Liver (tissue), 9 donors: Measurements from ENCODE around the gene TPD52L2. TPM values are rescaled to one million over a fixed set of nuclear protein-coding genes. Genes with fewer than 3 reads are reported as not detected.

ENCODE experiments used
- DNase-seq: peaks from one replicate; pipeline ENCODE4 v3.0.0-alpha.2; 2017; ENCODE audit warnings: low spot score
- H3K27ac ChIP-seq, 2 donors: one replicate each; pipeline ENCODE4 v1.7.0; 2013; ENCODE audit warnings: inconsistent platforms in 2 of 2, low read length in 2 of 2, control low read depth in 1 of 2, low read depth in 1 of 2, mild to moderate bottlenecking in 1 of 2
- H3K27me3 ChIP-seq, 4 donors: one replicate each; pipeline versions ENCODE4 v1.6.1 to v1.7.0; 2013; ENCODE audit warnings: low read length in 3 of 4, inconsistent platforms in 1 of 4, mild to moderate bottlenecking in 1 of 4, moderate library complexity in 1 of 4; ENCODE audit not compliant: control insufficient read depth in 4 of 4, insufficient read depth in 4 of 4
- H3K36me3 ChIP-seq, 4 donors: one replicate each; pipeline versions ENCODE4 v1.6.1 to v1.7.0; 2013; ENCODE audit warnings: low read length in 3 of 4, mild to moderate bottlenecking in 3 of 4, low read depth in 1 of 4, moderate library complexity in 1 of 4; ENCODE audit not compliant: control insufficient read depth in 4 of 4, insufficient read depth in 3 of 4
- H3K4me1 ChIP-seq, 4 donors: one replicate each; pipeline versions ENCODE4 v1.6.1 to v1.7.0; 2013; ENCODE audit warnings: low read length in 3 of 4, mild to moderate bottlenecking in 3 of 4, moderate library complexity in 1 of 4; ENCODE audit not compliant: control insufficient read depth in 4 of 4, insufficient read depth in 4 of 4
- H3K4me3 ChIP-seq, 3 donors: one replicate each; pipeline versions ENCODE4 v1.6.1 to v1.7.0; 2013; ENCODE audit warnings: low read length in 3 of 3, control low read depth in 1 of 3, low read depth in 1 of 3, mild to moderate bottlenecking in 1 of 3
- H3K9ac ChIP-seq, 2 donors: one replicate each; pipeline ENCODE4 v1.7.0; 2013; ENCODE audit warnings: low read length in 2 of 2, mild to moderate bottlenecking in 2 of 2, moderate library complexity in 2 of 2, control low read depth in 1 of 2, low read depth in 1 of 2
- H3K9me3 ChIP-seq, 4 donors: one replicate each; pipeline versions ENCODE4 v1.6.1 to v1.7.0; 2013; ENCODE audit warnings: low read length in 3 of 4; ENCODE audit not compliant: control insufficient read depth in 4 of 4
- ATF3 ChIP-seq: IDR thresholded peaks from 2 replicates; pipeline ENCODE4 v1.6.1; 2016; ENCODE audit warnings: antibody characterized with exemption
- CTCF ChIP-seq: fragments of 150-350 bp; IDR thresholded peaks from 2 replicates; pipeline ENCODE4 v1.5.1; 2017; ENCODE audit warnings: improper control_type of control experiment, low read depth, low read length; ENCODE audit not compliant: missing input control
- EGR1 ChIP-seq, 2 donors: IDR thresholded peaks; 2 replicates each; pipeline ENCODE4 v1.6.1; 2016 to 2018; ENCODE audit warnings: antibody characterized with exemption in 2 of 2, low read depth in 2 of 2
- FOXA1 ChIP-seq: IDR thresholded peaks from 2 replicates; pipeline ENCODE4 v1.6.1; 2016; ENCODE audit warnings: antibody characterized with exemption
- FOXA2 ChIP-seq: IDR thresholded peaks from 2 replicates; pipeline ENCODE4 v1.6.1; 2016; ENCODE audit warnings: antibody characterized with exemption
- GABPA ChIP-seq, 2 donors: IDR thresholded peaks in 1 of 2; conservative IDR thresholded peaks in 1 of 2; 2 replicates each; pipeline ENCODE4 v1.6.1; 2016; ENCODE audit warnings: antibody characterized with exemption in 2 of 2, mild to moderate bottlenecking in 1 of 2, moderate library complexity in 1 of 2
- HNF4A ChIP-seq, 2 donors: conservative IDR thresholded peaks; 2 replicates each; pipeline ENCODE4 v1.6.1; 2016; ENCODE audit warnings: antibody characterized with exemption in 2 of 2, mild to moderate bottlenecking in 2 of 2
- HNF4G ChIP-seq: IDR thresholded peaks from 2 replicates; pipeline ENCODE4 v1.6.1; 2016; ENCODE audit warnings: antibody characterized with exemption
- JUND ChIP-seq, 2 donors: IDR thresholded peaks; 2 replicates each; pipeline ENCODE4 v1.6.1; 2016; ENCODE audit warnings: antibody characterized with exemption in 2 of 2
- MAX ChIP-seq: IDR thresholded peaks from 2 replicates; pipeline ENCODE4 v1.6.1; 2016; ENCODE audit warnings: antibody characterized with exemption
- NR2F2 ChIP-seq: IDR thresholded peaks from 2 replicates; pipeline ENCODE4 v1.6.1; 2016; ENCODE audit warnings: antibody characterized with exemption
- RAD21 ChIP-seq, 2 donors: IDR thresholded peaks; 2 replicates each; pipeline ENCODE4 v1.6.1; 2016; ENCODE audit warnings: antibody characterized with exemption in 2 of 2, mild to moderate bottlenecking in 2 of 2
- REST ChIP-seq: IDR thresholded peaks from 2 replicates; pipeline ENCODE4 v1.6.1; 2016; ENCODE audit warnings: antibody characterized with exemption, mild to moderate bottlenecking
- RXRA ChIP-seq, 2 donors: IDR thresholded peaks; 2 replicates each; pipeline ENCODE4 v1.6.1; 2017 to 2018; ENCODE audit warnings: antibody characterized with exemption in 2 of 2, mild to moderate bottlenecking in 1 of 2
- SP1 ChIP-seq: IDR thresholded peaks from 2 replicates; pipeline ENCODE4 v1.6.1; 2018; ENCODE audit warnings: antibody characterized with exemption, mild to moderate bottlenecking
- TAF1 ChIP-seq: conservative IDR thresholded peaks from 2 replicates; pipeline ENCODE4 v1.6.1; 2016; ENCODE audit warnings: antibody characterized with exemption, mild to moderate bottlenecking
- YY1 ChIP-seq: IDR thresholded peaks from 2 replicates; pipeline ENCODE4 v1.6.1; 2016; ENCODE audit warnings: antibody characterized with exemption, mild to moderate bottlenecking
- ZBTB33 ChIP-seq: IDR thresholded peaks from 2 replicates; pipeline ENCODE4 v1.6.1; 2016; ENCODE audit warnings: antibody characterized with exemption
- WGBS: extraction: QIAGEN DNeasy Blood & Tissue Kit; methylation state at CpG from one replicate; pipeline ENCODE4 v1.1.7; 2013; 5-methylcytosine and 5-hydroxymethylcytosine counted together
- polyA plus RNA-seq, 2 donors: library from polyadenylated mRNA; stranded (reverse) in 1 of 2; unstranded in 1 of 2; fragments of 200-250 nt in 1 of 2; fragments of >200 nt in 1 of 2; fragmentation: Nextera tagmentation in 1 of 2; extraction: Ambion mirVana in 1 of 2; gene quantifications; one replicate each; pipeline versions ENCODE4 v1.2.1 to v1.2.3, GENCODE V29; 2013 to 2015
- total RNA-seq, 2 donors: library from RNA; depleted of rRNA; stranded (reverse); fragments of >200 nt; gene quantifications; one replicate each; pipeline ENCODE4 v1.2.3, GENCODE V29; 2014
- donor health status: healthy.
- donor health status: healthy.
- donor health status: healthy.
- donor health status: healthy.
- donor health status: healthy.

The TPD52L2 gene
- total and polyA plus RNA-seq, 4 donors = 12.3 to 33.0 (median 28.2) TPM

- TF ChIP-seq HNF4G = no peak
- TF ChIP-seq NR2F2 = no peak
- no peak for TF ChIP-seq EGR1 (IDR thresholded peaks at IDR 0.05; ENCODE audit: low read depth in 2 of 2)
- TF ChIP-seq TAF1 = no peak
- no peak for TF ChIP-seq FOXA2
- no peak for TF ChIP-seq ZBTB33
- TF ChIP-seq CTCF = no peak
- TF ChIP-seq SP1 = no peak
- TF ChIP-seq REST = no peak
- no peak for TF ChIP-seq FOXA1
- TF ChIP-seq HNF4A (conservative IDR thresholded peaks at IDR 0.05) = no peak
- no peak for TF ChIP-seq MAX
- TF ChIP-seq RAD21 (IDR thresholded peaks at IDR 0.05) = no peak
- TF ChIP-seq GABPA (IDR thresholded peaks at IDR 0.05 in 1 of 2, conservative IDR thresholded peaks at IDR 0.05 in 1 of 2) = no peak
- TF ChIP-seq ATF3 = no peak
- no peak for TF ChIP-seq JUND (IDR thresholded peaks at IDR 0.05)
- no peak for TF ChIP-seq RXRA (IDR thresholded peaks at IDR 0.05)
- no peak for TF ChIP-seq YY1
- H3K4me3 ChIP-seq = no peak overlapping the region
- no peaks in the 10 kb centered on the region for H3K9me3 ChIP-seq
- WGBS = 89% methylated on average over 7 of the region's 7 CpGs
- H3K27ac ChIP-seq = no peak overlapping the region
- H3K27me3 ChIP-seq = no peaks in the 10 kb centered on the region
- peaks cover 8 to 41% (median 20%) of the 10 kb centered on the region in 4 donors for H3K36me3 ChIP-seq
- peaks cover 0 to 10% (median 4%) of the 10 kb centered on the region in 4 donors for H3K4me1 ChIP-seq
- H3K9ac ChIP-seq = no peak overlapping the region
- no peak for DNase-seq
These were observed 25.5 kb downstream of the TPD52L2 start for GRCh38 chr20:63890616-63891015.
